Measurements from ENCODE around the gene CACNA1C. TPM values are rescaled to one million over a fixed set of nuclear protein-coding genes. Genes with fewer than 3 reads are reported as not detected.

The CACNA1C gene
- total and polyA plus RNA-seq, 2 of the 4 experiments (the other 2 are of a cell fraction) = 1.6 to 2.6 TPM

- no peak for TF ChIP-seq MXI1 (IDR thresholded peaks at IDR 0.05; ENCODE audit: borderline replicate concordance, low read depth, low read length)
- TF ChIP-seq RAD21 (IDR thresholded peaks at IDR 0.05; ENCODE audit: low read length) = no peak
- H3K9me1 ChIP-seq (ENCODE audit: insufficient read depth, low read length) = no peaks in the 10 kb centered on the region
- no peak overlapping the region for H2AK9ac ChIP-seq (replicated peaks; ENCODE audit: low read depth, low read length, poor library complexity)
- no peak for ATAC-seq (ENCODE audit: low read depth)
- H3K4me3 ChIP-seq (ENCODE audit: insufficient read depth, low read depth, low read length) = no peak overlapping the region
- WGBS, 2 experiments (ENCODE audit: extremely low coverage in 2 of 2, insufficient read length in 1 of 2) = no CpG with 5 or more reads among the region's 11 CpGs
- no peaks in the 10 kb centered on the region for H3K4me1 ChIP-seq (ENCODE audit: control insufficient read depth, insufficient read depth, low read length)
- BruUV-seq (replicated peaks) = no TSS peak
- no peak overlapping the region for H2AK5ac ChIP-seq (ENCODE audit: low read depth, low read length)
- no peak overlapping the region for H2BK20ac ChIP-seq (ENCODE audit: low read depth, low read length)
- no peak overlapping the region for H3K14ac ChIP-seq (replicated peaks; ENCODE audit: low read depth, low read length)
- no peak overlapping the region for H2BK5ac ChIP-seq (ENCODE audit: low read depth, low read length, poor library complexity, severe bottlenecking)
- H3K79me1 ChIP-seq (ENCODE audit: low read depth in 1 of 2, low read length in 2 of 2) = no peaks in the 10 kb centered on the region
- no peak overlapping the region for H4K8ac ChIP-seq (ENCODE audit: low read depth in 2 of 2, low read length in 2 of 2)
- no peaks in the 10 kb centered on the region for H3K9me3 ChIP-seq (ENCODE audit: control insufficient read depth, insufficient read depth, low read length)
- DNase-seq = no peak
- in situ Hi-C loops (cut with MboI; ENCODE audit: low sequenced_read_pairs) = no loop called here
- no peak overlapping the region for H3K27ac ChIP-seq (ENCODE audit: insufficient read depth, low read length)
- no peak overlapping the region for H3K56ac ChIP-seq (ENCODE audit: extremely low read depth, insufficient read depth, low read length)
- no peak overlapping the region for H3K18ac ChIP-seq (ENCODE audit: low read depth, low read length)
- H3K27me3 ChIP-seq (ENCODE audit: control insufficient read depth, insufficient read depth, low read length) = no peaks in the 10 kb centered on the region; the same call in 1 of the 2 replicates
- H3K4ac ChIP-seq (ENCODE audit: low read depth, low read length) = no peak overlapping the region
- H3K23ac ChIP-seq (ENCODE audit: low read depth, low read length) = no peak overlapping the region
- intact Hi-C loops (cut with micrococcal nuclease) = no loop called here
- no peak overlapping the region for H4K91ac ChIP-seq (ENCODE audit: insufficient read depth, low read depth, low read length)
- peaks cover 4% of the 10 kb centered on the region; the same call in 1 of the 2 replicates for H3K36me3 ChIP-seq (ENCODE audit: control insufficient read depth, insufficient read depth, low read length)
- H3K4me2 ChIP-seq (ENCODE audit: low read depth, low read length) = no peak overlapping the region
- no peak overlapping the region for H2BK120ac ChIP-seq (ENCODE audit: low read depth, low read length)
- no peak overlapping the region for H4K5ac ChIP-seq (ENCODE audit: low read depth, low read length)
- dilution Hi-C loops (cut with HindIII; ENCODE audit: low sequenced_read_pairs, unreplicated experiment) = no loop called here
- no peak overlapping the region for H2BK15ac ChIP-seq (ENCODE audit: low read depth, low read length)
- H3K9ac ChIP-seq (ENCODE audit: low read depth, low read length) = no peak overlapping the region
- H4K20me1 ChIP-seq (ENCODE audit: insufficient read depth, low read length) = no peaks in the 10 kb centered on the region
- ChIA-PET CTCF (no interaction called here), POLR2A (ENCODE audit: unreplicated experiment) (no interaction called here)
- no peak overlapping the region for H2AFZ ChIP-seq (replicated peaks; ENCODE audit: low read length, poor library complexity)
Observed at GRCh38 chr12:2513141-2514037, 460.6 kb downstream of the CACNA1C start.

Measured in IMR-90 (cell line).